Mammary microvascular endothelial cell (primary cell): Measurements from ENCODE around the gene GDF3. TPM values are rescaled to one million over a fixed set of nuclear protein-coding genes. Genes with fewer than 3 reads are reported as not detected.

Experiments used
- total RNA-seq: library from RNA; depleted of rRNA; stranded (reverse); fragments of >200 nt; gene quantifications from 2 replicates; pipeline ENCODE4 v1.2.3, GENCODE V29; 2015

Gene GDF3
- total RNA-seq, result 0.67 and 0.74 TPM in 2 replicates

DNA sequence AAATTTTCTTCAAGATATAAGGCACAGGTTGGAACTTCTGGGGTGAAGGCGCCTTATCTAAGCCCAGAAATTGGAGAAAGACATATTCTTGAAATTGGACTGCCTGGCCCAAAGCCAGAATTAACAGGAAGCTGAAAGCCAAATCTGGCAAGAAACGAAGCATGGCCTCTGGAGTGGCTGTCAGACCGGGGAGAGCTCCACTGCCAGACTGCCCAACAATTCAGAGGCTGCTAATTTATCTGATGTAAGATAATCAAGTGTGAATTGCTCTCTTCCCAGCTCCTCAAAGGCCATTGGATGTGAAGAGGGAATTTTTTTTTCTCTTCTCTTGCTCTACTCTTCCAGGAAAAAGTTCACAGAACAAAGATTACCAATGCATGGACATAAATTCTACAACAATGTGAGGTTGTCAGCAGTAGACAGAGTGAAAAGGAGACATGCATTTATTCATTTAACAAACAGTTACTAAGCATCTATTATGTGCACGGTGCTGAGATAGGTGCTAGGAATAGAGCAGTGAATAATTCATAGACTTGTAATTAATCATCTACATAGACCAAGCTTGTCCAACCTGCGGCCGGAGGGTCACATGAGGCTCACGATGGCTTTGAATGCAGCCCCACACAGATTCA is at the start of gene GDF3:
Gene GDF3 (minus strand): TSS at position 210 of the 632 bp plus-strand sequence. CDS start 47 bp downstream, at position 163.

GRCh38 chr12:7711133-7711532 is 15.6 kb upstream of the GDF3 start, which contains the start of gene DPPA3:
Gene DPPA3 (plus strand): TSS chr12:7711433. CDS start chr12:7711571, 138 bp downstream.

Other genes starting within 250 kb of the GDF3 start
- gene CD163, start 192.0 kb downstream of the GDF3 start, total RNA-seq, result not detected in 2 replicates
- not detected in 2 replicates for gene APOBEC1, start 29.9 kb downstream of the GDF3 start, total RNA-seq
- not detected in 2 replicates for gene DPPA3, start 15.7 kb upstream of the GDF3 start, total RNA-seq
- not detected in 2 replicates for gene CLEC4C, start 51.6 kb upstream of the GDF3 start, total RNA-seq
- gene NANOGNB, start 69.4 kb upstream of the GDF3 start, total RNA-seq, result not detected in 2 replicates
- not detected in 2 replicates for gene NANOG, start 93.6 kb upstream of the GDF3 start, total RNA-seq
- not detected in 2 replicates for gene SLC2A14, start 177.1 kb upstream of the GDF3 start, total RNA-seq
- 13.1 and 13.2 TPM in 2 replicates for gene SLC2A3, start 240.4 kb upstream of the GDF3 start, total RNA-seq